K562 (cell line): Measurements from ENCODE around the gene TRAF7. TPM values are rescaled to one million over a fixed set of nuclear protein-coding genes. Genes with fewer than 3 reads are reported as not detected.

ENCODE experiments used
- BHLHE40 ChIP-seq: IDR thresholded peaks from 2 replicates; pipeline ENCODE4 v1.6.1; 2011; ENCODE audit warnings: low read length, improper control_type of control experiment
- CEBPG ChIP-seq, 3 experiments: fragments of 200-800 bp in 1 of 3; sonication (Bioruptor generic) in 1 of 3; sonication (generic) in 1 of 3; formaldehyde crosslinking in 1 of 3; IDR thresholded peaks in 2 of 3; conservative IDR thresholded peaks in 1 of 3; 2 replicates each; pipeline versions ENCODE4 v1.6.1 to v1.8.0; 2016 to 2022; ENCODE audit warnings: missing compliant biosample characterization in 2 of 3, missing genetic modification characterization in 2 of 3, mild to moderate bottlenecking in 1 of 3, missing genetic modification reagents in 1 of 3
- ESRRB ChIP-seq: fragments of 250-450 bp; sonication (Bioruptor Pico); IDR thresholded peaks from 2 replicates; pipeline ENCODE4 v1.5.0; 2020; ENCODE audit warnings: mild to moderate bottlenecking, moderate library complexity, borderline replicate concordance
- HDAC3 ChIP-seq: fragments of 450-650 bp; IDR thresholded peaks from 2 replicates; pipeline ENCODE4 v1.6.1; 2018; ENCODE audit warnings: borderline replicate concordance, mild to moderate bottlenecking, moderate library complexity; ENCODE audit not compliant: partially characterized antibody
- IFI16 ChIP-seq: fragments of 250-450 bp; sonication (Bioruptor Pico); IDR thresholded peaks from 2 replicates; pipeline ENCODE4 v2.1.2; 2022; ENCODE audit warnings: mild to moderate bottlenecking, inconsistent platforms
- JUN ChIP-seq, 2 experiments: sonication (generic) in 1 of 2; formaldehyde crosslinking in 1 of 2; IDR thresholded peaks; 2 replicates each; pipeline versions ENCODE4 v1.6.1 to v1.8.0; 2012 to 2022; ENCODE audit warnings: borderline replicate concordance in 2 of 2, mild to moderate bottlenecking in 2 of 2, improper control_type of control experiment in 1 of 2, low read depth in 1 of 2, low read length in 1 of 2, missing genetic modification reagents in 1 of 2
- MAX ChIP-seq: sonication (generic); formaldehyde crosslinking; IDR thresholded peaks from 2 replicates; pipeline ENCODE4 v1.9.0; 2022; ENCODE audit warnings: mild to moderate bottlenecking, missing genetic modification reagents
- PHB ChIP-seq: fragments of 250-450 bp; sonication (Bioruptor Pico); IDR thresholded peaks from 2 replicates; pipeline ENCODE4 v1.5.0; 2021
- POLR2AphosphoS5 ChIP-seq: IDR thresholded peaks from 2 replicates; pipeline ENCODE4 v1.6.1; 2011; ENCODE audit warnings: mild to moderate bottlenecking, low read depth, low read length, moderate library complexity; ENCODE audit not compliant: control insufficient read depth, insufficient read depth
- SMC3 ChIP-seq: conservative IDR thresholded peaks from 2 replicates; pipeline ENCODE4 v1.6.1; 2011; ENCODE audit warnings: low read depth, low read length, improper control_type of control experiment; ENCODE audit not compliant: insufficient read depth
- TAL1 ChIP-seq: fragments of 450-650 bp; IDR thresholded peaks from 2 replicates; pipeline ENCODE4 v1.6.1; 2016; ENCODE audit warnings: mild to moderate bottlenecking
- TBL1XR1 ChIP-seq, 2 experiments: IDR thresholded peaks; 2 replicates each; pipeline ENCODE4 v1.6.1; 2012; ENCODE audit warnings: improper control_type of control experiment in 2 of 2, low read length in 2 of 2, mild to moderate bottlenecking in 1 of 2
- YY1 ChIP-seq, 3 experiments: IDR thresholded peaks; 2 replicates each; pipeline ENCODE4 v1.6.1; 2011; ENCODE audit warnings: low read length in 2 of 3, mild to moderate bottlenecking in 2 of 3, moderate library complexity in 2 of 3, borderline replicate concordance in 1 of 3, control low read depth in 1 of 3, low read depth in 1 of 3; ENCODE audit not compliant: insufficient read depth in 3 of 3, insufficient replicate concordance in 2 of 3, control insufficient read depth in 1 of 3, insufficient read length in 1 of 3; ENCODE audit errors: extremely low read depth in 1 of 3
- ZBED1 ChIP-seq: IDR thresholded peaks from 2 replicates; pipeline ENCODE4 v1.6.1; 2014
- ZEB2 ChIP-seq: fragments of 450-650 bp; IDR thresholded peaks from 2 replicates; pipeline ENCODE4 v1.6.1; 2016
- ZFP36 ChIP-seq: fragments of 150-350 bp; IDR thresholded peaks from 2 replicates; pipeline ENCODE4 v1.6.1; 2018; ENCODE audit warnings: low read length, low read depth; ENCODE audit not compliant: partially characterized antibody
- ZNF445 ChIP-seq: fragments of 250-450 bp; sonication (Bioruptor Pico); IDR thresholded peaks from 2 replicates; pipeline ENCODE4 v1.4.0; 2020; ENCODE audit warnings: low read depth, mild to moderate bottlenecking, moderate library complexity
- ZNF717 ChIP-seq: fragments of 250-450 bp; sonication (Bioruptor Pico); IDR thresholded peaks from 2 replicates; pipeline ENCODE4 v1.5.0; 2021
- polyA plus RNA-seq, 8 experiments: library from polyadenylated mRNA; depleted of rRNA in 4 of 8; stranded (reverse) in 5 of 8; unstranded in 3 of 8; fragments of >200 nt; fragmentation: Nextera tagmentation in 2 of 8; fragmentation: Illumina TruSeq in 1 of 8; extraction: Ambion mirVana in 2 of 8; extraction: Trizol in 1 of 8; gene quantifications; 2 replicates each; pipeline versions ENCODE4 v1.2.1 to v1.2.3, GENCODE V29; 2011 to 2014; ENCODE audit warnings: inconsistent platforms in 1 of 8, missing spikeins in 1 of 8
- total RNA-seq, 7 experiments: library from RNA; depleted of rRNA in 6 of 7; stranded (reverse); fragments of >200 nt in 6 of 7; fragmentation: Illumina TruSeq in 2 of 7; extraction: Trizol in 2 of 7; gene quantifications; 2 replicates each; pipeline versions ENCODE4 v1.2.1 to v1.2.3, GENCODE V29; 2011 to 2021; ENCODE audit warnings: low replicate concordance in 1 of 7
- TF ChIP-seq, protein P1 (sequence below), 2 experiments: fragments of 450-650 bp; IDR thresholded peaks; 2 replicates each; pipeline ENCODE4 v1.6.1; 2016
- TF ChIP-seq, protein P2 (sequence below): sonication (generic); formaldehyde crosslinking; IDR thresholded peaks from 2 replicates; pipeline ENCODE4 v1.8.1; 2023; ENCODE audit warnings: mild to moderate bottlenecking, missing genetic modification reagents

The TRAF7 gene
- total and polyA plus RNA-seq, 9 of the 15 experiments (the other 6 are each of a cell fraction or from before 2014, with no cell fraction given), result 1.1 to 113 (median 41.6) TPM

- TF ChIP-seq IFI16 (no peak), MAX (CRISPR knock-in tag) (peak; percentile 77), TBL1XR1 (IDR thresholded peaks at IDR 0.05; ENCODE audit: low read length in 2 of 2) (no peak), PHB (CRISPR knock-in tag) (no peak), BHLHE40 (peak; percentile 52), ZBED1 (no peak), SMC3 (no peak), POLR2AphosphoS5 (no peak), YY1 (IDR thresholded peaks at IDR 0.05; ENCODE audit: borderline replicate concordance in 1 of 3, control insufficient read depth in 1 of 3, extremely low read depth in 1 of 3, insufficient read depth in 3 of 3, insufficient read length in 1 of 3, insufficient replicate concordance in 2 of 3, low read depth in 1 of 3, low read length in 2 of 3) (no peak), TAL1 (peak; percentile 18; the same call in 1 of the 2 replicates), ZEB2 (peak; percentile 96), ZNF445 (no peak), CEBPG (CRISPR knock-in tag; IDR thresholded peaks at IDR 0.05) (no peak), CEBPG (tag; conservative IDR thresholded peaks at IDR 0.05 in 1 of 2, IDR thresholded peaks at IDR 0.05 in 1 of 2) (no peak), HDAC3 (no peak), JUN (IDR thresholded peaks at IDR 0.05; ENCODE audit: borderline replicate concordance, low read depth, low read length) (0 out of 2 replicates have a peak, but pooled peaks have one; percentile 23), JUN (CRISPR knock-in tag; IDR thresholded peaks at IDR 0.05; ENCODE audit: borderline replicate concordance) (no peak), ESRRB (CRISPR knock-in tag) (no peak), ZNF717 (CRISPR knock-in tag) (no peak), ZFP36 (no peak)
- TF ChIP-seq, protein P1, sequence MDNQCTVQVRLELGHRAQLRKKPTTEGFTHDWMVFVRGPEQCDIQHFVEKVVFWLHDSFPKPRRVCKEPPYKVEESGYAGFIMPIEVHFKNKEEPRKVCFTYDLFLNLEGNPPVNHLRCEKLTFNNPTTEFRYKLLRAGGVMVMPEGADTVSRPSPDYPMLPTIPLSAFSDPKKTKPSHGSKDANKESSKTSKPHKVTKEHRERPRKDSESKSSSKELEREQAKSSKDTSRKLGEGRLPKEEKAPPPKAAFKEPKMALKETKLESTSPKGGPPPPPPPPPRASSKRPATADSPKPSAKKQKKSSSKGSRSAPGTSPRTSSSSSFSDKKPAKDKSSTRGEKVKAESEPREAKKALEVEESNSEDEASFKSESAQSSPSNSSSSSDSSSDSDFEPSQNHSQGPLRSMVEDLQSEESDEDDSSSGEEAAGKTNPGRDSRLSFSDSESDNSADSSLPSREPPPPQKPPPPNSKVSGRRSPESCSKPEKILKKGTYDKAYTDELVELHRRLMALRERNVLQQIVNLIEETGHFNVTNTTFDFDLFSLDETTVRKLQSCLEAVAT (IDR thresholded peaks at IDR 0.05), result no peak
- TF ChIP-seq, protein P2, sequence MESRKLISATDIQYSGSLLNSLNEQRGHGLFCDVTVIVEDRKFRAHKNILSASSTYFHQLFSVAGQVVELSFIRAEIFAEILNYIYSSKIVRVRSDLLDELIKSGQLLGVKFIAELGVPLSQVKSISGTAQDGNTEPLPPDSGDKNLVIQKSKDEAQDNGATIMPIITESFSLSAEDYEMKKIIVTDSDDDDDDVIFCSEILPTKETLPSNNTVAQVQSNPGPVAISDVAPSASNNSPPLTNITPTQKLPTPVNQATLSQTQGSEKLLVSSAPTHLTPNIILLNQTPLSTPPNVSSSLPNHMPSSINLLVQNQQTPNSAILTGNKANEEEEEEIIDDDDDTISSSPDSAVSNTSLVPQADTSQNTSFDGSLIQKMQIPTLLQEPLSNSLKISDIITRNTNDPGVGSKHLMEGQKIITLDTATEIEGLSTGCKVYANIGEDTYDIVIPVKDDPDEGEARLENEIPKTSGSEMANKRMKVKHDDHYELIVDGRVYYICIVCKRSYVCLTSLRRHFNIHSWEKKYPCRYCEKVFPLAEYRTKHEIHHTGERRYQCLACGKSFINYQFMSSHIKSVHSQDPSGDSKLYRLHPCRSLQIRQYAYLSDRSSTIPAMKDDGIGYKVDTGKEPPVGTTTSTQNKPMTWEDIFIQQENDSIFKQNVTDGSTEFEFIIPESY (CRISPR knock-in tag), result peak; percentile 70; the same call in 1 of the 2 replicates
Observed at GRCh38 chr16:2142942-2143877, 12.4 kb upstream of the TRAF7 start (continued).
